Adrenal gland (tissue), 12 donors: ENCODE results near the gene METTL8. TPM values are rescaled to one million over a fixed set of nuclear protein-coding genes. Genes with fewer than 3 reads are reported as not detected.

Experiments used
- DNase-seq, 7 donors: peaks; one replicate each; pipeline ENCODE4 v3.0.0-alpha.2; 2019 to 2020
- H3K27ac ChIP-seq, 5 donors: fragments of 200-600 bp; sonication (generic) in 4 of 5; 1 replicate in 3 of 5; 2 replicates in 2 of 5; pipeline versions ENCODE4 v1.5.1 to v1.8.0; 2016 to 2020; ENCODE audit warnings: mild to moderate bottlenecking in 1 of 5
- H3K27me3 ChIP-seq: fragments of 200-600 bp; 2 replicates; pipeline ENCODE4 v1.8.0; 2021
- H3K36me3 ChIP-seq, 2 donors: fragments of 200-600 bp; replicated peaks in 1 of 2; 1 replicate in 1 of 2; 2 replicates in 1 of 2; pipeline versions ENCODE4 v1.5.1 to v1.8.0; 2018 to 2022
- H3K4me1 ChIP-seq, 2 donors: fragments of 200-600 bp; replicated peaks in 1 of 2; 1 replicate in 1 of 2; 2 replicates in 1 of 2; pipeline versions ENCODE4 v1.5.1 to v1.8.0; 2018 to 2021
- H3K4me3 ChIP-seq, 4 donors: fragments of 200-600 bp; sonication (generic) in 3 of 4; one replicate each; pipeline ENCODE4 v1.5.1; 2016 to 2018
- H3K9me3 ChIP-seq, 3 donors: fragments of 200-600 bp; sonication (generic) in 1 of 3; replicated peaks in 1 of 3; 1 replicate in 2 of 3; 2 replicates in 1 of 3; pipeline versions ENCODE4 v1.5.1 to v1.8.0; 2016 to 2021
- POLR2A ChIP-seq, 2 donors: fragments of 450-650 bp; IDR thresholded peaks; one replicate each; pipeline ENCODE4 v1.6.1; 2017; ENCODE audit warnings: antibody characterized with exemption in 2 of 2, mild to moderate bottlenecking in 2 of 2, moderate library complexity in 1 of 2
- WGBS, 4 donors: extraction: QIAGEN DNeasy Blood & Tissue Kit in 2 of 4; methylation state at CpG; one replicate each; pipeline versions ENCODE4 v1.1.5 to v1.1.7; 2013 to 2017; 5-methylcytosine and 5-hydroxymethylcytosine counted together
- intact Hi-C, 2 donors: fragments of 100-400 bp; cut with DNase I; formaldehyde crosslinking; loops; one replicate each; pipeline versions ENCODE4 v1.14.1 to v1.15.0; 2022 to 2023
- polyA plus RNA-seq, 3 donors: library from polyadenylated mRNA; stranded (reverse); fragments of 200-250 nt in 2 of 3; fragments of 350-450 nt in 1 of 3; fragmentation: Illumina TruSeq in 1 of 3; extraction: RNeasy Lipid Tissue Mini Kit (QIAGEN cat#74804) in 1 of 3; gene quantifications; one replicate each; pipeline ENCODE4 v1.2.3, GENCODE V29; 2013 to 2014
- total RNA-seq, 9 donors: library from RNA; depleted of rRNA in 4 of 9; stranded (reverse); fragments of >200 nt in 4 of 9; fragments of 120-200 nt in 1 of 9; fragmentation: NEBNext Ultra II Directional in 1 of 9; extraction: Animal tissue kit (Norgen Biotek cat#: 25700) in 1 of 9; gene quantifications; one replicate each; pipeline versions ENCODE4 v1.1.0 to v1.2.4, GENCODE V29; 2013 to 2023
- TF ChIP-seq, protein P1 (sequence below), 6 experiments: fragments of 450-650 bp in 4 of 6; fragments of 200-600 bp in 2 of 6; sonication (generic) in 1 of 6; IDR thresholded peaks; 1 replicate in 5 of 6; 2 replicates in 1 of 6; pipeline versions ENCODE4 v1.5.1 to v1.8.0; 2016 to 2021; ENCODE audit warnings: antibody characterized with exemption in 6 of 6, mild to moderate bottlenecking in 2 of 6, moderate library complexity in 1 of 6
- donor health status: healthy with polysubstance abuse.
- donor health status: Bipolar disorder and iron deficiency.
- donor health status: DM: yes; HTN: yes; CAD: no.
- donor health status: DM: no; HTN: no; CAD: no.
- donor health status: DM: no; HTN: no; CAD: no.
- donor health status: DM: yes; HTN: yes; CAD: no.

The METTL8 gene
- total and polyA plus RNA-seq, 12 donors: 3.3 to 37.5 (median 19.7) TPM

DNA sequence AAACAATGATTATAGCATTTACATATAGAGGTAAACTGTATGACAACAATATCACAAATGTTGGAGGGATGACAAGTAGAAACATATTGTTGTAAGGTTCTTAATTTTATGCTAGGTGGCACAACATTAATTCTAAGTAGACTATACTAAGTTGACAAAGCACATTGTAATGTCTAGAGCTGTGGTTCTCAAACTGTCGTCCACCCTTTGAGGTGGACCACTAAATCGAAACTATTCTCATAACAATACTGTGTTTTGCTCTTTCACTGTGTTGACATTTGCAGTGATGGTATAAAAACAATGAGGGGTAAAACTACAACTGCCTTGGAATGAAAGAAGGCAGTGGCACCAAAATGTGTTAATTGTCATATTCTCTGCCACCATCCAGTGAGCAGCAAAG is 66.1 kb downstream of the METTL8 start:
- DNase-seq: no peak
- TF ChIP-seq, protein P1, sequence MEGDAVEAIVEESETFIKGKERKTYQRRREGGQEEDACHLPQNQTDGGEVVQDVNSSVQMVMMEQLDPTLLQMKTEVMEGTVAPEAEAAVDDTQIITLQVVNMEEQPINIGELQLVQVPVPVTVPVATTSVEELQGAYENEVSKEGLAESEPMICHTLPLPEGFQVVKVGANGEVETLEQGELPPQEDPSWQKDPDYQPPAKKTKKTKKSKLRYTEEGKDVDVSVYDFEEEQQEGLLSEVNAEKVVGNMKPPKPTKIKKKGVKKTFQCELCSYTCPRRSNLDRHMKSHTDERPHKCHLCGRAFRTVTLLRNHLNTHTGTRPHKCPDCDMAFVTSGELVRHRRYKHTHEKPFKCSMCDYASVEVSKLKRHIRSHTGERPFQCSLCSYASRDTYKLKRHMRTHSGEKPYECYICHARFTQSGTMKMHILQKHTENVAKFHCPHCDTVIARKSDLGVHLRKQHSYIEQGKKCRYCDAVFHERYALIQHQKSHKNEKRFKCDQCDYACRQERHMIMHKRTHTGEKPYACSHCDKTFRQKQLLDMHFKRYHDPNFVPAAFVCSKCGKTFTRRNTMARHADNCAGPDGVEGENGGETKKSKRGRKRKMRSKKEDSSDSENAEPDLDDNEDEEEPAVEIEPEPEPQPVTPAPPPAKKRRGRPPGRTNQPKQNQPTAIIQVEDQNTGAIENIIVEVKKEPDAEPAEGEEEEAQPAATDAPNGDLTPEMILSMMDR (IDR thresholded peaks at IDR 0.05): no peak
- no peak for TF ChIP-seq POLR2A (IDR thresholded peaks at IDR 0.05)
- H3K36me3 ChIP-seq: no peaks in the 10 kb centered on the region
- no peaks in the 10 kb centered on the region for H3K27me3 ChIP-seq
- H3K9me3 ChIP-seq: no peaks in the 10 kb centered on the region
- H3K4me3 ChIP-seq: no peak overlapping the region
- intact Hi-C loops: no loop called here
- no peaks in the 10 kb centered on the region for H3K4me1 ChIP-seq
- WGBS, 4 donors: 87 to 95% (median 92%) methylated on average over 2 of the region's 2 CpGs
- H3K27ac ChIP-seq: no peak overlapping the region

DNA sequence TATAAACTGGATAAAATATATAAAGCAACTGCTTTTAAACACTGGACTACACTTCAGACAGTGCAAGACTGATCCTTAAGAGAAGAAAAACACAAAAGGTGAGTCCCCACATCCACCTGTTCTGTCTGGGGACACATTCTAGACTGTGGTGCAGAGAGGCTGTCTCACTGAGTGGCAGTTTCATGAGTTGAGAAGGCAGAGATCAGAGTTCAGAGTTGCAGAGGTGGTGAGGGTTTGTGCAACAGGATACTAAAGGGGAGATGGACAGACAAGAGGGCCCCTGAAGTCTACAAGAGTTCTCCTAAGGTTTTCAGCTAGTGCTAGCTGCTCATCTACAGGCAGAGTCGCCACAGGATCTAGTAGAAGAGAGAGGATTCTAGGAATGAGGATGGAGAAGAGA is 68.0 kb downstream of the METTL8 start:
- WGBS, 4 donors: 38 to 100% (median 75%) methylated on average over 1 of the region's 1 CpG
- H3K4me1 ChIP-seq: no peaks in the 10 kb centered on the region
- H3K27ac ChIP-seq: no peak overlapping the region
- H3K27me3 ChIP-seq: no peaks in the 10 kb centered on the region
- H3K9me3 ChIP-seq: no peaks in the 10 kb centered on the region
- no peak for TF ChIP-seq POLR2A (IDR thresholded peaks at IDR 0.05)
- TF ChIP-seq, protein P1 (IDR thresholded peaks at IDR 0.05): no peak
- no peak for DNase-seq
- no peak overlapping the region for H3K4me3 ChIP-seq
- H3K36me3 ChIP-seq: no peaks in the 10 kb centered on the region
- intact Hi-C loops: no loop called here

DNA sequence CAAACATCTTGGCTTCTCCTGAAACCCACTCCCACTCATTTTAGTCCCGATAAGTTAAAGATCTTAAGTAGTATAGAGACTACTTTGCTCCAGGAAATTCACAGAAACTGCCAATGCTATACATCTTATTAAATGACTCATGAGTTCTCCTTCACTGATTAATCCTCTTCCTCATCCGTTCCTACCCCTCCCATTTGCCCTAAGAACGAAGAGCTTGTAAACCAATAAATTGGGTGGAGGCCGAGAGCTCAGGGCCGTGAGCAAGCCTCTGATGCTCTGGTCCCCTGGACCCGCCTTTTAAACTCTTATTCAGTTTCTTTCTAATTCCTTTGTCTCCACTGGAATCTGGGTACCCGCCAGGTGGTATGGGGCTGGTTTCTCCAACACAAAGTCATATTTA is 68.6 kb downstream of the METTL8 start:
- H3K36me3 ChIP-seq: no peaks in the 10 kb centered on the region
- no peak overlapping the region for H3K27ac ChIP-seq
- no peak overlapping the region for H3K4me3 ChIP-seq
- H3K4me1 ChIP-seq: no peaks in the 10 kb centered on the region
- TF ChIP-seq POLR2A (IDR thresholded peaks at IDR 0.05): no peak
- TF ChIP-seq, protein P1 (IDR thresholded peaks at IDR 0.05): no peak
- intact Hi-C loops: no loop called here
- no peak for DNase-seq
- no peaks in the 10 kb centered on the region for H3K27me3 ChIP-seq
- H3K9me3 ChIP-seq: no peaks in the 10 kb centered on the region
- WGBS, 4 donors: 83 to 92% (median 87%) methylated on average over 7 of the region's 7 CpGs

DNA sequence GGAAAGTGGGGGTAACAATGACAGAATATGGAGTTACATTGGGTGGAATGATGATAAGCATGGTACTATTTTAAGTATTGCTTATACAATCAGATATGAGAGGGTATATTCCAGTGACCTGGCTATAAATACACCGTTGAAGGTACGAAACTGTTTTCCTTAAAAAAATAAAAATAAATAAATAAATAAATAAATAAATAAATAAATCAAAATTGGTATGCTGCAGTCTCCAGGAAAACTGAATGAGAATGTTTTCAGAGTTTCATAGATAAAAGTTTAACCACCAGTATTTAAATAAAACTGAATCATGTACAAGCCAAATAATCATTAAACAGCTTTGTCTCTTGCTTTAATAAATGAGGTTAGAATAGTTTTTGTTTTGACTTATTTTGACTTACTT is 71.4 kb downstream of the METTL8 start:
- WGBS, 4 donors: 90 to 98% (median 94%) methylated on average over 2 of the region's 2 CpGs
- H3K36me3 ChIP-seq: no peaks in the 10 kb centered on the region
- no peak for DNase-seq
- H3K9me3 ChIP-seq: no peaks in the 10 kb centered on the region
- H3K27ac ChIP-seq: no peak overlapping the region
- H3K4me3 ChIP-seq: no peak overlapping the region
- no peaks in the 10 kb centered on the region for H3K27me3 ChIP-seq
- intact Hi-C loops: no loop called here
- no peak for TF ChIP-seq POLR2A (IDR thresholded peaks at IDR 0.05)
- TF ChIP-seq, protein P1 (IDR thresholded peaks at IDR 0.05): no peak
- no peaks in the 10 kb centered on the region for H3K4me1 ChIP-seq
